ENCODE data around the gene RHOT2. TPM values are rescaled to one million over a fixed set of nuclear protein-coding genes. Genes with fewer than 3 reads are reported as not detected.
A peak's percentile ranks its signal among the peaks of the same experiment; 100 is the strongest.

The RHOT2 gene
- total and polyA plus RNA-seq, 9 of the 15 experiments (the other 6 are each of a cell fraction or from before 2014, with no cell fraction given): 5.0 to 373 (median 112) TPM

- TF ChIP-seq MBD2 (IDR thresholded peaks at IDR 0.05; ENCODE audit: borderline replicate concordance, low read depth): peak; percentile 68; the same call in 1 of the 2 replicates
- no peak for TF ChIP-seq MCM5 (IDR thresholded peaks at IDR 0.05; ENCODE audit: low read depth)
- TF ChIP-seq ZKSCAN8 (CRISPR knock-in tag; IDR thresholded peaks at IDR 0.05): no peak
- TF ChIP-seq ZNF408 (CRISPR knock-in tag; IDR thresholded peaks at IDR 0.05; ENCODE audit: low read depth): no peak
- no peak for TF ChIP-seq ZNF347 (CRISPR knock-in tag; IDR thresholded peaks at IDR 0.05; ENCODE audit: low read depth)
- 0 out of 2 replicates have a peak, but pooled peaks have one; percentile 38 for TF ChIP-seq ETV1 (tag; conservative IDR thresholded peaks at IDR 0.05; ENCODE audit: low read depth)
- peak; percentile 28 to 62; a peak in 2 of 4 replicates for TF ChIP-seq MNT (conservative IDR thresholded peaks at IDR 0.05)
- no peak for TF ChIP-seq EHMT2 (IDR thresholded peaks at IDR 0.05)
- TF ChIP-seq ELF4 (CRISPR knock-in tag; IDR thresholded peaks at IDR 0.05): no peak
- no peak for TF ChIP-seq ZBTB26 (CRISPR knock-in tag; IDR thresholded peaks at IDR 0.05)
- TF ChIP-seq PYGO2 (tag; IDR thresholded peaks at IDR 0.05): no peak
- no peak for TF ChIP-seq TCF7 (IDR thresholded peaks at IDR 0.05; ENCODE audit: borderline replicate concordance)
- TF ChIP-seq ZNF57 (CRISPR knock-in tag; IDR thresholded peaks at IDR 0.05): no peak
- TF ChIP-seq CEBPZ (IDR thresholded peaks at IDR 0.05; ENCODE audit: borderline replicate concordance, low read depth, low read length): no peak
- TF ChIP-seq ZNF668 (CRISPR knock-in tag; IDR thresholded peaks at IDR 0.05): no peak
- no peak for TF ChIP-seq CCAR2 (IDR thresholded peaks at IDR 0.05; ENCODE audit: low read depth, low read length)
- no peak for TF ChIP-seq HES1 (IDR thresholded peaks at IDR 0.05; ENCODE audit: low read depth)
- no peak for TF ChIP-seq NCOA1 (IDR thresholded peaks at IDR 0.05; ENCODE audit: low read depth)
Measured at GRCh38 chr16:667780-668518, at the start of gene RHOT2 (continued).

Measured in K562 (cell line).